HCT116 (cell line): ENCODE data around the gene C19orf38. TPM values are rescaled to one million over a fixed set of nuclear protein-coding genes. Genes with fewer than 3 reads are reported as not detected.

Source experiments
- ATAC-seq: fragments of 200-7000 bp; cut with Tn5 transposase; 2 replicates; pipeline ENCODE4 v1.9.1; 2020; ENCODE audit warnings: mild to moderate bottlenecking, moderate library complexity
- BruUV-seq: library from RNA; stranded (reverse); fragments of 400-500 nt; replicated peaks from 2 replicates; lab custom pipeline; 2021; lab: Mats Ljungman, UMichigan
- CTCF ChIA-PET: fragments of 300-600 bp; sonication (Branson Sonifier 250); formaldehyde crosslinking; loops from one replicate; lab custom pipeline; 2021; ENCODE audit warnings: antibody characterized with exemption; lab: Charles Lee
- POLR2A ChIA-PET: fragments of 300-600, 350-600 bp; sonication (Branson Sonifier 250); formaldehyde crosslinking; loops from one replicate; lab custom pipeline; 2021; ENCODE audit warnings: antibody characterized with exemption; lab: Charles Lee
- RAD21 ChIA-PET, 2 experiments: fragments of 300-600 bp; sonication (Branson Sonifier 250); formaldehyde crosslinking; loops; one replicate each; lab custom pipeline; 2023; ENCODE audit warnings: low total read pairs in 2 of 2; ENCODE audit not compliant: uncharacterized antibody in 2 of 2, unreplicated experiment in 2 of 2, low non-redundant PET in 1 of 2; lab: Charles Lee
- DNase-seq: peaks from one replicate; pipeline ENCODE4 v3.0.0-alpha.2; 2010; ENCODE audit warnings: low read depth, low spot score
- H2AFZ ChIP-seq: fragments of 200-600 bp; shearing (Covaris generic), sonication (generic); 2 replicates; pipeline ENCODE4 v1.6.1; 2017; ENCODE audit warnings: low read depth, mixed run types, mixed read lengths, antibody characterized with exemption, low read length; ENCODE audit not compliant: poor library complexity, severe bottlenecking
- H3K27ac ChIP-seq: 2 replicates; pipeline ENCODE4 v1.5.1; 2012; ENCODE audit warnings: low read depth, low read length
- H3K27me3 ChIP-seq: fragments of 200-600 bp; sonication (generic); 2 replicates; pipeline ENCODE4 v1.6.1; 2016; ENCODE audit warnings: mixed run types, low read length, mixed read lengths; ENCODE audit not compliant: insufficient read depth
- H3K36me3 ChIP-seq, 2 experiments: fragments of 200-500 bp in 1 of 2; fragments of 200-600 bp in 1 of 2; sonication (Bioruptor generic) in 1 of 2; sonication (generic) in 1 of 2; 2 replicates each; pipeline versions ENCODE4 v1.5.1 to v1.6.1; 2014 to 2016; ENCODE audit warnings: low read length in 2 of 2, inconsistent platforms in 1 of 2, mixed read lengths in 1 of 2, mixed run types in 1 of 2; ENCODE audit not compliant: insufficient read depth in 2 of 2, control insufficient read depth in 1 of 2
- H3K4me1 ChIP-seq, 2 experiments: fragments of 200-600 bp in 1 of 2; sonication (generic) in 1 of 2; 2 replicates each; pipeline versions ENCODE4 v1.5.1 to v1.6.1; 2012 to 2017; ENCODE audit warnings: low read length in 2 of 2, inconsistent platforms in 1 of 2, mild to moderate bottlenecking in 1 of 2, mixed read lengths in 1 of 2, mixed run types in 1 of 2, moderate library complexity in 1 of 2; ENCODE audit not compliant: insufficient read depth in 2 of 2, control insufficient read depth in 1 of 2
- H3K4me2 ChIP-seq: fragments of 200-600 bp; sonication (generic); 2 replicates; pipeline ENCODE4 v1.6.1; 2017; ENCODE audit warnings: mixed run types, low read length, mixed read lengths
- H3K4me3 ChIP-seq, 2 experiments: fragments of 200-600 bp in 1 of 2; sonication (generic) in 1 of 2; replicated peaks in 1 of 2; 2 replicates each; pipeline ENCODE4 v1.5.1; 2011 to 2016; ENCODE audit warnings: low read length in 2 of 2, control low read depth in 1 of 2, low read depth in 1 of 2, mild to moderate bottlenecking in 1 of 2, mixed read lengths in 1 of 2, mixed run types in 1 of 2
- H3K79me2 ChIP-seq: fragments of 200-600 bp; sonication (generic); 2 replicates; pipeline ENCODE4 v1.6.1; 2017; ENCODE audit warnings: mild to moderate bottlenecking, mixed run types, low read length, moderate library complexity, mixed read lengths; ENCODE audit not compliant: insufficient read depth
- H3K9ac ChIP-seq: fragments of 200-600 bp; sonication (generic); 2 replicates; pipeline ENCODE4 v1.6.1; 2016; ENCODE audit warnings: low read length, mixed read lengths
- H3K9me2 ChIP-seq: fragments of 200-600 bp; sonication (generic), shearing (Covaris generic); 2 replicates; pipeline ENCODE4 v1.6.1; 2017; ENCODE audit warnings: mixed run types, mild to moderate bottlenecking, moderate library complexity; ENCODE audit not compliant: insufficient read depth
- H3K9me3 ChIP-seq, 2 experiments: fragments of 200-500 bp in 1 of 2; fragments of 200-600 bp in 1 of 2; sonication (Bioruptor generic) in 1 of 2; sonication (generic) in 1 of 2; 2 replicates each; pipeline ENCODE4 v1.6.1; 2014 to 2017; ENCODE audit warnings: low read length in 2 of 2, mixed read lengths in 2 of 2, inconsistent platforms in 1 of 2, low read depth in 1 of 2, mild to moderate bottlenecking in 1 of 2, mixed run types in 1 of 2, moderate library complexity in 1 of 2; ENCODE audit not compliant: control insufficient read depth in 1 of 2, insufficient read depth in 1 of 2
- H4K20me1 ChIP-seq: fragments of 200-600 bp; sonication (generic), shearing (Covaris generic); 2 replicates; pipeline ENCODE4 v1.6.1; 2017; ENCODE audit warnings: mixed run types, mild to moderate bottlenecking, moderate library complexity; ENCODE audit not compliant: insufficient read depth
- ATF3 ChIP-seq: IDR thresholded peaks from 2 replicates; pipeline ENCODE4 v1.6.1; 2012
- CBX3 ChIP-seq: IDR thresholded peaks from 2 replicates; pipeline ENCODE4 v1.6.1; 2012; ENCODE audit warnings: low read depth
- CEBPB ChIP-seq: IDR thresholded peaks from 2 replicates; pipeline ENCODE4 v1.6.1; 2012; ENCODE audit warnings: low read depth
- CTCF ChIP-seq, 3 experiments: fragments of 200-600 bp in 1 of 3; sonication (generic) in 1 of 3; IDR thresholded peaks in 2 of 3; conservative IDR thresholded peaks in 1 of 3; 2 replicates each; pipeline ENCODE4 v1.5.1; 2012 to 2017; ENCODE audit warnings: low read depth in 2 of 3, low read length in 2 of 3, antibody characterized with exemption in 1 of 3, borderline replicate concordance in 1 of 3, control low read depth in 1 of 3, mild to moderate bottlenecking in 1 of 3, mixed read lengths in 1 of 3, mixed run types in 1 of 3, moderate library complexity in 1 of 3; ENCODE audit not compliant: insufficient read depth in 1 of 3
- EZH2 ChIP-seq: fragments of 200-600 bp; sonication (generic); IDR thresholded peaks from 2 replicates; pipeline ENCODE4 v1.6.1; 2017; ENCODE audit warnings: antibody characterized with exemption, mixed run types
- EZH2phosphoT487 ChIP-seq: fragments of 200-600 bp; IDR thresholded peaks from 2 replicates; pipeline ENCODE4 v1.6.1; 2018; ENCODE audit warnings: antibody characterized with exemption, borderline replicate concordance
- FOSL1 ChIP-seq: IDR thresholded peaks from 2 replicates; pipeline ENCODE4 v1.6.1; 2012; ENCODE audit warnings: low read depth
- POLR2A ChIP-seq: IDR thresholded peaks from 2 replicates; pipeline ENCODE4 v1.7.0; 2011; ENCODE audit warnings: borderline replicate concordance; ENCODE audit not compliant: insufficient read depth, insufficient read length; ENCODE audit errors: extremely low read depth
- SIN3A ChIP-seq: IDR thresholded peaks from 2 replicates; pipeline ENCODE4 v1.6.1; 2012; ENCODE audit warnings: low read depth
- SP1 ChIP-seq: IDR thresholded peaks from 2 replicates; pipeline ENCODE4 v1.6.1; 2012; ENCODE audit warnings: low read depth
- SRF ChIP-seq: IDR thresholded peaks from 2 replicates; pipeline ENCODE4 v1.6.1; 2012; ENCODE audit warnings: low read depth
- TCF7L2 ChIP-seq: IDR thresholded peaks from 2 replicates; pipeline ENCODE4 v1.7.0; 2011; ENCODE audit warnings: borderline replicate concordance, inconsistent platforms; ENCODE audit not compliant: insufficient read depth, insufficient read length; ENCODE audit errors: extremely low read depth
- YY1 ChIP-seq: IDR thresholded peaks from 2 replicates; pipeline ENCODE4 v1.6.1; 2011; ENCODE audit warnings: low read length, low read depth, moderate library complexity, mild to moderate bottlenecking; ENCODE audit not compliant: insufficient replicate concordance; ENCODE audit errors: extremely low read depth
- ZBTB33 ChIP-seq: IDR thresholded peaks from 2 replicates; pipeline ENCODE4 v1.6.1; 2011; ENCODE audit warnings: mild to moderate bottlenecking, low read length, moderate library complexity; ENCODE audit not compliant: insufficient replicate concordance; ENCODE audit errors: extremely low read depth
- intact Hi-C: fragments of 100-400 bp; cut with micrococcal nuclease; formaldehyde crosslinking; loops from 2 replicates; pipeline ENCODE4 v1.10.0; 2022
- total RNA-seq: library from RNA; stranded (reverse); gene quantifications from one replicate; pipeline ENCODE4 v1.2.1, GENCODE V29; 2021; ENCODE audit not compliant: unreplicated experiment

Gene C19orf38
- total RNA-seq, 1 experiment from 2014 or later, result 0.74 TPM

GRCh38 chr19:10882108-10882457, 33.9 kb downstream of the C19orf38 start:
- ChIA-PET POLR2A (no interaction called here), RAD21 (no interaction called here), CTCF (interaction anchor here (3.7 kb wide), 1 partner anchor 18 kb away, joined by 15 read pairs; no protein-coding TSS in a partner anchor)
- no peak overlapping the region for H3K4me2 ChIP-seq
- H3K79me2 ChIP-seq, result peaks cover 97% of the 10 kb centered on the region
- H3K4me1 ChIP-seq, result peaks cover 31 to 95% of the 10 kb centered on the region in 2 experiments
- no peak overlapping the region for H2AFZ ChIP-seq
- H3K4me3 ChIP-seq, result no peak overlapping the region
- BruUV-seq, result no TSS peak
- H3K9me3 ChIP-seq, result no peaks in the 10 kb centered on the region
- peaks cover 5% of the 10 kb centered on the region; the same call in 1 of the 2 replicates for H4K20me1 ChIP-seq
- H3K9me2 ChIP-seq, result no peaks in the 10 kb centered on the region
- no peak for DNase-seq
- H3K27me3 ChIP-seq, result no peaks in the 10 kb centered on the region
- no peak overlapping the region for H3K9ac ChIP-seq
- TF ChIP-seq TCF7L2 (no peak), ATF3 (no peak), EZH2phosphoT487 (no peak), YY1 (no peak), CTCF (IDR thresholded peaks at IDR 0.05 in 2 of 3, conservative IDR thresholded peaks at IDR 0.05 in 1 of 3; ENCODE audit: borderline replicate concordance in 1 of 3, insufficient read depth in 1 of 3, low read depth in 2 of 3, low read length in 2 of 3) (no peak), FOSL1 (no peak), POLR2A (no peak), CEBPB (no peak), EZH2 (no peak), ZBTB33 (no peak), SIN3A (no peak), SRF (no peak), CBX3 (no peak), SP1 (no peak)
- H3K36me3 ChIP-seq, result no peaks in the 10 kb centered on the region
- no peak for ATAC-seq
- no peak overlapping the region for H3K27ac ChIP-seq
- intact Hi-C loops, result no loop called here
